ENCODE results near the gene SPG7.

DNA sequence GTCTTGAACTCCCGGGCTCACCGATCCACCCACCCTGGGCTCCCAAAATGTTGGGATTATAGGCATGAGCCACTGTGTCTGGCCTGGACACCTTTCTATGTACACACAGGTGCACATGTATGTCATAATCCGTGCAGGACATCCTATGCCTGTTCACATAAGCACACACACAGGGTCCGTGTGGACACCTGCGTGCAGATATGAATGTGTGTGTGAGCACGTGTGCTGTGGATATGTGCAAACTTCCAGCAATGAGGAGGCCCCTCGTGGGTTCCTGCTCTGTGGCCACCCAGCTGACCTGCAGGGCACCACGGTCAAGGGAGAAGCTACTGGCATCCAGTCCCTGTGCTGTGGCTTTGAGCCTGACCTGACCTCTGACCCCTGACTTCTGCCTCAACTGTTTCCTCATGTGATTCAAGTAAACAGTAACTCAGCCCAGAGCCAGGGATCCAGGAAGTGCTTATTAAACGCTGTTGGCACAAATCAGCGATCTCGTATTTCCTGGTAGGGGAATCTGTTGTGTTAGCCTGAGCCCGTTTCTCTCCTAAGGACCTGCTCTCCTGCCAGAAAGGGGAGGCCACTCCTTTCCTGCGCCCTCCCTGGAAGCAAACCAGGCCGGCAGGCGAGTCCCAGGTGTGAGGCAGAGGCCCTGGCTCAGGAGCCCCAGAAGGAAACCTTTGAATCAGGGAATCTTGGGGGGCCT lies 73.8 kb downstream of the SPG7 start:
- TF ChIP-seq, protein P1, sequence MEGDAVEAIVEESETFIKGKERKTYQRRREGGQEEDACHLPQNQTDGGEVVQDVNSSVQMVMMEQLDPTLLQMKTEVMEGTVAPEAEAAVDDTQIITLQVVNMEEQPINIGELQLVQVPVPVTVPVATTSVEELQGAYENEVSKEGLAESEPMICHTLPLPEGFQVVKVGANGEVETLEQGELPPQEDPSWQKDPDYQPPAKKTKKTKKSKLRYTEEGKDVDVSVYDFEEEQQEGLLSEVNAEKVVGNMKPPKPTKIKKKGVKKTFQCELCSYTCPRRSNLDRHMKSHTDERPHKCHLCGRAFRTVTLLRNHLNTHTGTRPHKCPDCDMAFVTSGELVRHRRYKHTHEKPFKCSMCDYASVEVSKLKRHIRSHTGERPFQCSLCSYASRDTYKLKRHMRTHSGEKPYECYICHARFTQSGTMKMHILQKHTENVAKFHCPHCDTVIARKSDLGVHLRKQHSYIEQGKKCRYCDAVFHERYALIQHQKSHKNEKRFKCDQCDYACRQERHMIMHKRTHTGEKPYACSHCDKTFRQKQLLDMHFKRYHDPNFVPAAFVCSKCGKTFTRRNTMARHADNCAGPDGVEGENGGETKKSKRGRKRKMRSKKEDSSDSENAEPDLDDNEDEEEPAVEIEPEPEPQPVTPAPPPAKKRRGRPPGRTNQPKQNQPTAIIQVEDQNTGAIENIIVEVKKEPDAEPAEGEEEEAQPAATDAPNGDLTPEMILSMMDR (tag by site-specific recombination; IDR thresholded peaks at IDR 0.05) = no peak
- no peak for TF ChIP-seq ZFP37 (tag by site-specific recombination; IDR thresholded peaks at IDR 0.05)
- no peak for TF ChIP-seq ZNF585B (tag by site-specific recombination; IDR thresholded peaks at IDR 0.05)
- TF ChIP-seq ZNF138 (tag by site-specific recombination; IDR thresholded peaks at IDR 0.05; ENCODE audit: borderline replicate concordance) = no peak
- TF ChIP-seq ZNF623 (tag by site-specific recombination; IDR thresholded peaks at IDR 0.05) = no peak
- TF ChIP-seq YY1 (tag by site-specific recombination; IDR thresholded peaks at IDR 0.05) = no peak

Measured in HEK293 (cell line).